ENCODE measurements around the gene SLC22A3.

Gene SLC22A3

DNA sequence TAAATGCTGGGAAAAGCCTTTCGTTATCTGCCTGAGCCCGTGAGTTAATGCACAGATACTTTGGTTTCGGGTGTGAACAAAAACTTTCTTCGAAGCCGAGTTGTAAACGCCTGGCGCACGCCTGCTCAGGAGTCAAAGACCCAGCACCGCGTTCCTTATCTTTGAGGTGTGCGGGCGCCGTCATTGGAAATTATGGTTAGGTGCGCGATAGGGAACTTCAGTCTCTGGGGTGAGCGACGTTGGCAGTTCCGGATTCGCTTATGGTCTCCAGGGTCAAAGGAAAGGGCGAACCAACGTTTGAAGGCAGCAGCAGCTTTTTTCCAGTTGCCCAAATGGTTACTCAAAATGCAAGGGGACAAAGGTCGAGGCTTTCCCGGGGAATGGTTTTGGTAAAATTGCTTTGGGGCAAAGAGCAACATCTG, 853 bp downstream of the SLC22A3 start:
- FAIRE-seq = no peak
- no peak for TF ChIP-seq SPI1 (IDR thresholded peaks at IDR 0.05; ENCODE audit: low read depth, low read length)
- TF ChIP-seq POU2F2 (IDR thresholded peaks at IDR 0.05; ENCODE audit: low read depth, low read length) = no peak
- TF ChIP-seq POLR2AphosphoS5 (IDR thresholded peaks at IDR 0.05; ENCODE audit: low read depth, low read length) = no peak
- no peak for TF ChIP-seq PAX5 (IDR thresholded peaks at IDR 0.05; ENCODE audit: insufficient read depth, low read length, severe bottlenecking)
- no peak for TF ChIP-seq TAF1 (IDR thresholded peaks at IDR 0.05; ENCODE audit: low read depth, low read length)
- no peak for DNase-seq (ENCODE audit: insufficient read length, low spot score)

DNA sequence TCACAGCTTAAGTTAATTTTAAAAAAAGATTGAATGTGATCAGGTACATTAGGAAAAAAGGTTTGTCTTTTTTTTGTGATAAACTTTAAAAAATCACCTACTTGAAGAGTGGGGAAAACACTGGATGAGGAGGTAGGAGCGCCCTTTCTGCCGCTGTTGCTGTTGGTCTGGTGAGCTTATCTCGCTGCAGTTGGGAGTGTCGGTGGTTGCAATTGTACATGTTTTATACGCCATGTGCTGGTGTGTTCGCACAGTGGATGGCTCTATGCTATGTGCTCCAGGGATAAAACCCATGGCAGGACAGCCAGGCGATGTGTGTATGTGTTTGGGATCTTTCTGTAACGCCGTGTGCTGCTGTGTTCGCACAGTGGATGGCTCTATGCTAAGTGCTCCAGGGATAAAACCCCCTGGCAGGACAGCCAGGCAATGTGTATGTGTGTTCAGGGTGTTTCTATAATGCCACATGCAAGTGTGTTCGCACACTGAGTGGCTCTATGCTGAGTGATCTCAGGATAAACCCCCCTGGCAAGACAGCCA, 1.7 kb downstream of the SLC22A3 start:
- DNase-seq (ENCODE audit: insufficient read length, low spot score) = no peak
- FAIRE-seq = no peak
- TF ChIP-seq TAF1 (IDR thresholded peaks at IDR 0.05; ENCODE audit: low read depth, low read length) (no peak), POLR2A (IDR thresholded peaks at IDR 0.05; ENCODE audit: low read depth, low read length) (no peak), PAX5 (IDR thresholded peaks at IDR 0.05; ENCODE audit: insufficient read depth, low read length, severe bottlenecking) (no peak), POU2F2 (IDR thresholded peaks at IDR 0.05; ENCODE audit: low read depth, low read length) (no peak), POLR2AphosphoS5 (IDR thresholded peaks at IDR 0.05; ENCODE audit: low read depth, low read length) (no peak), SPI1 (IDR thresholded peaks at IDR 0.05; ENCODE audit: low read depth, low read length) (no peak)

- DNase-seq (ENCODE audit: insufficient read length, low spot score) (no peak), FAIRE-seq (no peak)
- TF ChIP-seq TAF1 (IDR thresholded peaks at IDR 0.05; ENCODE audit: low read depth, low read length) (no peak), POU2F2 (IDR thresholded peaks at IDR 0.05; ENCODE audit: low read depth, low read length) (no peak), SPI1 (IDR thresholded peaks at IDR 0.05; ENCODE audit: low read depth, low read length) (no peak), POLR2A (IDR thresholded peaks at IDR 0.05; ENCODE audit: low read depth, low read length) (no peak), PAX5 (IDR thresholded peaks at IDR 0.05; ENCODE audit: insufficient read depth, low read length, severe bottlenecking) (no peak), POLR2AphosphoS5 (IDR thresholded peaks at IDR 0.05; ENCODE audit: low read depth, low read length) (no peak)
Observed at GRCh38 chr6:160353950-160354496, 5.8 kb downstream of the SLC22A3 start.

GRCh38 chr6:160355001-160355400, 6.8 kb downstream of the SLC22A3 start:
- FAIRE-seq (no peak), DNase-seq (ENCODE audit: insufficient read length, low spot score) (no peak)
- TF ChIP-seq TAF1 (IDR thresholded peaks at IDR 0.05; ENCODE audit: low read depth, low read length) (no peak), PAX5 (IDR thresholded peaks at IDR 0.05; ENCODE audit: insufficient read depth, low read length, severe bottlenecking) (no peak), POLR2AphosphoS5 (IDR thresholded peaks at IDR 0.05; ENCODE audit: low read depth, low read length) (no peak), SPI1 (IDR thresholded peaks at IDR 0.05; ENCODE audit: low read depth, low read length) (no peak), POLR2A (IDR thresholded peaks at IDR 0.05; ENCODE audit: low read depth, low read length) (no peak)

- FAIRE-seq (no peak), DNase-seq (ENCODE audit: insufficient read length, low spot score) (no peak)
- TF ChIP-seq POLR2AphosphoS5 (IDR thresholded peaks at IDR 0.05; ENCODE audit: low read depth, low read length) = no peak
Observed at GRCh38 chr6:160356074-160356744, 8.0 kb downstream of the SLC22A3 start.

- FAIRE-seq = no peak
- no peak for DNase-seq (ENCODE audit: insufficient read length, low spot score)
- no peak for TF ChIP-seq POU2F2 (IDR thresholded peaks at IDR 0.05; ENCODE audit: low read depth, low read length)
- TF ChIP-seq POLR2AphosphoS5 (IDR thresholded peaks at IDR 0.05; ENCODE audit: low read depth, low read length) = no peak
- TF ChIP-seq SPI1 (IDR thresholded peaks at IDR 0.05; ENCODE audit: low read depth, low read length) = no peak
- TF ChIP-seq TAF1 (IDR thresholded peaks at IDR 0.05; ENCODE audit: low read depth, low read length) = no peak
- no peak for TF ChIP-seq PAX5 (IDR thresholded peaks at IDR 0.05; ENCODE audit: insufficient read depth, low read length, severe bottlenecking)
- TF ChIP-seq POLR2A (IDR thresholded peaks at IDR 0.05; ENCODE audit: low read depth, low read length) = no peak
Observed at GRCh38 chr6:160357088-160357487, 8.9 kb downstream of the SLC22A3 start.

- DNase-seq (ENCODE audit: insufficient read length, low spot score) (no peak), FAIRE-seq (no peak)
- TF ChIP-seq PAX5 (IDR thresholded peaks at IDR 0.05; ENCODE audit: insufficient read depth, low read length, severe bottlenecking) (no peak), POLR2A (IDR thresholded peaks at IDR 0.05; ENCODE audit: low read depth, low read length) (no peak), SPI1 (IDR thresholded peaks at IDR 0.05; ENCODE audit: low read depth, low read length) (no peak), TAF1 (IDR thresholded peaks at IDR 0.05; ENCODE audit: low read depth, low read length) (no peak)
Observed at GRCh38 chr6:160358225-160359119, 10.3 kb downstream of the SLC22A3 start.

DNA sequence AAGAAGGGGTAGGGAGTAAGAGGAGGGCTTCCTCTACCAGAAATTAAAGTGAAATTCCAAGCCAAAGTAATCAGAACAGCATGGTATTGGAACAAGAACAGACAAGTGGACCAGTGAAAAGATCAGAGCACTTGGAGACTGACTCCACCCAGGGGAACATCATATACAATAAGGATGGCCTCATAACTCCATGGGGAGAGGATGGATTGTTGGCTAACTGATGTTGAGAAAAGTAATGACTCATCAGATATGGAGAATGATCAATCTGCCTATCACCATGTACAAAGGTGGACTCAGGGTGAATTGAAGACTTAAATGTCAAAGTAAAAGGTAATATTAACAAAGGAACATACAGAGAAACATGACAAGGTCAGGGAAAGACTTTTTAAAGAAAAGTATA, 12.8 kb downstream of the SLC22A3 start:
- DNase-seq (ENCODE audit: insufficient read length, low spot score) (no peak), FAIRE-seq (no peak)
- TF ChIP-seq POU2F2 (IDR thresholded peaks at IDR 0.05; ENCODE audit: low read depth, low read length) (no peak), PAX5 (IDR thresholded peaks at IDR 0.05; ENCODE audit: insufficient read depth, low read length, severe bottlenecking) (no peak), TAF1 (IDR thresholded peaks at IDR 0.05; ENCODE audit: low read depth, low read length) (no peak), POLR2A (IDR thresholded peaks at IDR 0.05; ENCODE audit: low read depth, low read length) (no peak), POLR2AphosphoS5 (IDR thresholded peaks at IDR 0.05; ENCODE audit: low read depth, low read length) (no peak), SPI1 (IDR thresholded peaks at IDR 0.05; ENCODE audit: low read depth, low read length) (no peak)

GRCh38 chr6:160362556-160362955, 14.4 kb downstream of the SLC22A3 start:
- DNase-seq (ENCODE audit: insufficient read length, low spot score) (no peak), FAIRE-seq (no peak)
- no peak for TF ChIP-seq PAX5 (IDR thresholded peaks at IDR 0.05; ENCODE audit: insufficient read depth, low read length, severe bottlenecking)
- no peak for TF ChIP-seq TAF1 (IDR thresholded peaks at IDR 0.05; ENCODE audit: low read depth, low read length)
- TF ChIP-seq POLR2AphosphoS5 (IDR thresholded peaks at IDR 0.05; ENCODE audit: low read depth, low read length) = no peak
- no peak for TF ChIP-seq POLR2A (IDR thresholded peaks at IDR 0.05; ENCODE audit: low read depth, low read length)
- no peak for TF ChIP-seq POU2F2 (IDR thresholded peaks at IDR 0.05; ENCODE audit: low read depth, low read length)
- no peak for TF ChIP-seq SPI1 (IDR thresholded peaks at IDR 0.05; ENCODE audit: low read depth, low read length)

All from GM12891 (cell line).